HEK293T (cell line): Measurements from ENCODE around the gene CCDC148.

Source experiments
- CTCF ChIA-PET: fragments of 350-600 bp; formaldehyde crosslinking; extraction: SDS; loops from one replicate; lab custom pipeline; 2021; ENCODE audit warnings: antibody characterized with exemption, inconsistent platforms; lab: Yijun Ruan, JAX
- POLR2A ChIA-PET: fragments of 350-600 bp; formaldehyde crosslinking; extraction: SDS; loops from one replicate; lab custom pipeline; 2020; ENCODE audit warnings: antibody characterized with exemption, inconsistent platforms; lab: Yijun Ruan, JAX
- DNase-seq: peaks from one replicate; pipeline ENCODE4 v3.0.0; 2012; ENCODE audit warnings: mixed read lengths; ENCODE audit errors: extremely low spot score
- ARNT ChIP-seq: fragments of 450-650 bp; IDR thresholded peaks from 2 replicates; pipeline ENCODE4 v1.6.1; 2017; ENCODE audit warnings: mild to moderate bottlenecking
- BHLHE40 ChIP-seq: fragments of 450-650 bp; IDR thresholded peaks from 2 replicates; pipeline ENCODE4 v1.6.1; 2016; ENCODE audit warnings: mild to moderate bottlenecking, moderate library complexity, borderline replicate concordance
- CTBP1 ChIP-seq: fragments of 450-650 bp; IDR thresholded peaks from 2 replicates; pipeline ENCODE4 v1.6.1; 2016; ENCODE audit warnings: borderline replicate concordance
- ELF4 ChIP-seq: fragments of 450-650 bp; IDR thresholded peaks from 2 replicates; pipeline ENCODE4 v1.6.1; 2017; ENCODE audit warnings: antibody characterized with exemption
- FOXA1 ChIP-seq: fragments of 450-650 bp; IDR thresholded peaks from 2 replicates; pipeline ENCODE4 v1.6.1; 2016; ENCODE audit warnings: mild to moderate bottlenecking
- FOXK2 ChIP-seq: fragments of 450-650 bp; IDR thresholded peaks from 2 replicates; pipeline ENCODE4 v1.6.1; 2016; ENCODE audit warnings: mild to moderate bottlenecking
- FOXM1 ChIP-seq: fragments of 450-650 bp; IDR thresholded peaks from 2 replicates; pipeline ENCODE4 v1.6.1; 2017; ENCODE audit warnings: mild to moderate bottlenecking, borderline replicate concordance
- HDGF ChIP-seq: fragments of 450-650 bp; IDR thresholded peaks from 2 replicates; pipeline ENCODE4 v1.6.1; 2017; ENCODE audit warnings: antibody characterized with exemption, borderline replicate concordance
- L3MBTL2 ChIP-seq: fragments of 450-650 bp; conservative IDR thresholded peaks from 2 replicates; pipeline ENCODE4 v1.6.1; 2016; ENCODE audit warnings: mild to moderate bottlenecking
- LEF1 ChIP-seq: fragments of 450-650 bp; IDR thresholded peaks from 2 replicates; pipeline ENCODE4 v1.6.1; 2017; ENCODE audit warnings: mild to moderate bottlenecking, borderline replicate concordance
- NFRKB ChIP-seq: fragments of 450-650 bp; IDR thresholded peaks from 2 replicates; pipeline ENCODE4 v1.6.1; 2016; ENCODE audit warnings: mild to moderate bottlenecking, moderate library complexity
- PKNOX1 ChIP-seq: fragments of 450-650 bp; IDR thresholded peaks from 2 replicates; pipeline ENCODE4 v1.6.1; 2016
- SP1 ChIP-seq: fragments of 450-650 bp; IDR thresholded peaks from 2 replicates; pipeline ENCODE4 v1.6.1; 2017
- SUZ12 ChIP-seq: fragments of 450-650 bp; IDR thresholded peaks from 2 replicates; pipeline ENCODE4 v1.6.1; 2016; ENCODE audit warnings: mild to moderate bottlenecking
- TARDBP ChIP-seq: fragments of 450-650 bp; IDR thresholded peaks from 2 replicates; pipeline ENCODE4 v1.6.1; 2016
- ZNF384 ChIP-seq: fragments of 450-650 bp; IDR thresholded peaks from 2 replicates; pipeline ENCODE4 v1.6.1; 2016

The CCDC148 gene

GRCh38 chr2:158394453-158394852, 62.1 kb downstream of the CCDC148 start:
- ChIA-PET CTCF (no interaction called here), POLR2A (no interaction called here)
- no peak for TF ChIP-seq PKNOX1
- no peak for TF ChIP-seq BHLHE40
- no peak for TF ChIP-seq ZNF384
- no peak for TF ChIP-seq SUZ12
- no peak for TF ChIP-seq FOXM1
- TF ChIP-seq LEF1 = no peak
- TF ChIP-seq L3MBTL2 = no peak
- no peak for TF ChIP-seq TARDBP
- no peak for TF ChIP-seq ELF4
- no peak for TF ChIP-seq NFRKB
- TF ChIP-seq SP1 = no peak
- no peak for TF ChIP-seq HDGF
- no peak for TF ChIP-seq ARNT
- no peak for TF ChIP-seq FOXK2
- TF ChIP-seq FOXA1 = no peak
- no peak for TF ChIP-seq CTBP1
- DNase-seq = no peak

- no peak for DNase-seq
- POLR2A ChIA-PET = no interaction called here
- TF ChIP-seq FOXK2 (no peak), ZNF384 (no peak), SUZ12 (no peak), PKNOX1 (no peak), L3MBTL2 (no peak), CTBP1 (no peak), LEF1 (no peak), HDGF (no peak), ELF4 (no peak), TARDBP (no peak), NFRKB (no peak), FOXM1 (no peak), BHLHE40 (no peak), FOXA1 (no peak), SP1 (no peak), ARNT (no peak)
- CTCF ChIA-PET = no interaction called here
These were observed 62.7 kb downstream of the CCDC148 start for GRCh38 chr2:158393886-158394285.

GRCh38 chr2:158392687-158393086, 63.9 kb downstream of the CCDC148 start:
- CTCF ChIA-PET = no interaction called here
- DNase-seq = no peak
- no peak for TF ChIP-seq FOXA1
- TF ChIP-seq ZNF384 = no peak
- TF ChIP-seq ELF4 = no peak
- TF ChIP-seq HDGF = no peak
- TF ChIP-seq LEF1 = no peak
- TF ChIP-seq FOXK2 = no peak
- POLR2A ChIA-PET = no interaction called here

- ChIA-PET CTCF (no interaction called here), POLR2A (no interaction called here)
- no peak for DNase-seq
- no peak for TF ChIP-seq NFRKB
- TF ChIP-seq LEF1 = no peak
- no peak for TF ChIP-seq FOXA1
- TF ChIP-seq HDGF = no peak
- no peak for TF ChIP-seq ELF4
- TF ChIP-seq TARDBP = no peak
- no peak for TF ChIP-seq ZNF384
- no peak for TF ChIP-seq BHLHE40
- no peak for TF ChIP-seq FOXK2
- TF ChIP-seq SUZ12 = no peak
- TF ChIP-seq SP1 = no peak
- TF ChIP-seq ARNT = no peak
- TF ChIP-seq L3MBTL2 = no peak
- no peak for TF ChIP-seq FOXM1
- TF ChIP-seq PKNOX1 = no peak
- TF ChIP-seq CTBP1 = no peak
These were observed 64.7 kb downstream of the CCDC148 start for GRCh38 chr2:158391876-158392275.

GRCh38 chr2:158391361-158391760, 65.2 kb downstream of the CCDC148 start:
- no peak for TF ChIP-seq SUZ12
- no peak for TF ChIP-seq LEF1
- no peak for TF ChIP-seq CTBP1
- no peak for TF ChIP-seq FOXM1
- CTCF ChIA-PET = no interaction called here
- no peak for DNase-seq
- POLR2A ChIA-PET = no interaction called here

GRCh38 chr2:158388159-158388558, 68.4 kb downstream of the CCDC148 start:
- ChIA-PET POLR2A (no interaction called here), CTCF (no interaction called here)
- DNase-seq = no peak
- no peak for TF ChIP-seq FOXM1
